ENCODE data around the gene TNF.

- TF ChIP-seq, protein P1, sequence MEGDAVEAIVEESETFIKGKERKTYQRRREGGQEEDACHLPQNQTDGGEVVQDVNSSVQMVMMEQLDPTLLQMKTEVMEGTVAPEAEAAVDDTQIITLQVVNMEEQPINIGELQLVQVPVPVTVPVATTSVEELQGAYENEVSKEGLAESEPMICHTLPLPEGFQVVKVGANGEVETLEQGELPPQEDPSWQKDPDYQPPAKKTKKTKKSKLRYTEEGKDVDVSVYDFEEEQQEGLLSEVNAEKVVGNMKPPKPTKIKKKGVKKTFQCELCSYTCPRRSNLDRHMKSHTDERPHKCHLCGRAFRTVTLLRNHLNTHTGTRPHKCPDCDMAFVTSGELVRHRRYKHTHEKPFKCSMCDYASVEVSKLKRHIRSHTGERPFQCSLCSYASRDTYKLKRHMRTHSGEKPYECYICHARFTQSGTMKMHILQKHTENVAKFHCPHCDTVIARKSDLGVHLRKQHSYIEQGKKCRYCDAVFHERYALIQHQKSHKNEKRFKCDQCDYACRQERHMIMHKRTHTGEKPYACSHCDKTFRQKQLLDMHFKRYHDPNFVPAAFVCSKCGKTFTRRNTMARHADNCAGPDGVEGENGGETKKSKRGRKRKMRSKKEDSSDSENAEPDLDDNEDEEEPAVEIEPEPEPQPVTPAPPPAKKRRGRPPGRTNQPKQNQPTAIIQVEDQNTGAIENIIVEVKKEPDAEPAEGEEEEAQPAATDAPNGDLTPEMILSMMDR (IDR thresholded peaks at IDR 0.05), result no peak
- TF ChIP-seq POLR2A (IDR thresholded peaks at IDR 0.05), result no peak
- no peak for TF ChIP-seq EP300 (IDR thresholded peaks at IDR 0.05)
Measured at GRCh38 chr6:31621320-31621939, 46.1 kb downstream of the TNF start.

All from tibial nerve (tissue), 4 donors.